Middle frontal gyrus (tissue), 1 donor: ENCODE measurements around the gene HES6.

ENCODE experiments used
- DNase-seq: peaks from one replicate; pipeline ENCODE4 v3.0.0-alpha.2; 2015; ENCODE audit warnings: low spot score; ENCODE audit errors: extremely low spot score

The HES6 gene

GRCh38 chr2:238202326-238203093 lies 37.3 kb downstream of the HES6 start:
- DNase-seq = no peak

DNA sequence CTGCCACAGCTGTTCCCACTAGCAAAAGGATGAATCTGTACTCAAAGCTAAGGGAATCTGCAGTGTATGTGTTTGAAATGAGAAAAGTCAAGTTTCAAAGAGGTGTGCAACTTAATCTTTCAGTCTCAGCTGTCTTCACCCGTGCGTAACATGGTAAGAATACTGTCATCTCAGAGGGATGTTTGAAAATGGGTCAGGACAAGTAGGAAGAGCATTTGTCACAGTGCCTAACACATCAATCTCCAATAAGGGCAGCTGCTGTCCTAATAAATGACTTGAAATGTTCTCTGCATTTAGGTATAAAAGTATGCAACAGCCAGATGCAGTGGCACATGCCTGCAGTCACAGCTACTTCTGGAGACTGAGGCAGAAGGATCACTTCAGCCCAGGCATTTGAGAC lies 49.4 kb downstream of the HES6 start:
- no peak for DNase-seq
